Astrocyte (in vitro differentiated cells and primary cell): Measurements from ENCODE around the gene NPRL2. TPM values are rescaled to one million over a fixed set of nuclear protein-coding genes. Genes with fewer than 3 reads are reported as not detected.

Experiments
- DNase-seq: peaks from one replicate; pipeline ENCODE4 v3.0.0-alpha.2; 2010; ENCODE audit warnings: low read depth
- FAIRE-seq: peaks from 2 replicates; lab custom pipeline; 2011; peaks lifted over from hg19 to GRCh38; lab: Jason Lieb, UNC
- H2AFZ ChIP-seq: 2 replicates; pipeline ENCODE4 v1.6.0; 2012; ENCODE audit warnings: low read depth, low read length, inconsistent platforms
- H3K27ac ChIP-seq: 2 replicates; pipeline ENCODE4 v1.5.1; 2011; ENCODE audit warnings: low read depth, low read length, inconsistent platforms
- H3K27me3 ChIP-seq: 2 replicates; pipeline ENCODE4 v1.6.0; 2011; ENCODE audit warnings: low read length, inconsistent platforms; ENCODE audit not compliant: insufficient read depth
- H3K36me3 ChIP-seq: 2 replicates; pipeline ENCODE4 v1.5.1; 2011; ENCODE audit warnings: low read length, inconsistent platforms; ENCODE audit not compliant: insufficient read depth
- H3K4me1 ChIP-seq: 2 replicates; pipeline ENCODE4 v1.5.1; 2011; ENCODE audit warnings: low read length, inconsistent platforms; ENCODE audit not compliant: insufficient read depth
- H3K4me2 ChIP-seq: 2 replicates; pipeline ENCODE4 v1.6.0; 2012; ENCODE audit warnings: low read length, inconsistent platforms
- H3K4me3 ChIP-seq: 2 replicates; pipeline ENCODE4 v1.5.1; 2011; ENCODE audit warnings: low read depth, mild to moderate bottlenecking, low read length, inconsistent platforms; ENCODE audit not compliant: insufficient read depth
- H3K79me2 ChIP-seq: 2 replicates; pipeline ENCODE4 v1.6.0; 2012; ENCODE audit warnings: mild to moderate bottlenecking, low read length, inconsistent platforms; ENCODE audit not compliant: insufficient read depth
- H3K9ac ChIP-seq: 2 replicates; pipeline ENCODE4 v1.6.0; 2012; ENCODE audit warnings: mild to moderate bottlenecking, low read length, inconsistent platforms
- H3K9me3 ChIP-seq: 2 replicates; pipeline ENCODE4 v1.5.1; 2012; ENCODE audit warnings: low read depth, mild to moderate bottlenecking, low read length, inconsistent platforms; ENCODE audit not compliant: insufficient read depth
- H4K20me1 ChIP-seq: 2 replicates; pipeline ENCODE4 v1.6.0; 2012; ENCODE audit warnings: low read length, inconsistent platforms; ENCODE audit not compliant: insufficient read depth
- H3K27ac Mint-ChIP-seq: one replicate; pipeline ENCODE4 v1.8.0; 2021; ENCODE audit warnings: mild to moderate bottlenecking, mixed read lengths; ENCODE audit not compliant: unreplicated experiment
- H3K27me3 Mint-ChIP-seq: one replicate; pipeline ENCODE4 v1.8.0; 2021; ENCODE audit warnings: low read depth, mixed read lengths; ENCODE audit not compliant: unreplicated experiment
- H3K36me3 Mint-ChIP-seq: one replicate; pipeline ENCODE4 v1.8.0; 2021; ENCODE audit warnings: low read depth, mixed read lengths; ENCODE audit not compliant: unreplicated experiment
- H3K4me1 Mint-ChIP-seq: one replicate; pipeline ENCODE4 v1.8.0; 2021; ENCODE audit warnings: low read depth, mixed read lengths; ENCODE audit not compliant: unreplicated experiment
- H3K4me3 Mint-ChIP-seq: one replicate; pipeline ENCODE4 v1.8.0; 2021; ENCODE audit warnings: mild to moderate bottlenecking, moderate library complexity, mixed read lengths; ENCODE audit not compliant: unreplicated experiment
- H3K9me3 Mint-ChIP-seq: one replicate; pipeline ENCODE4 v1.8.0; 2021; ENCODE audit warnings: mild to moderate bottlenecking, mixed read lengths; ENCODE audit not compliant: unreplicated experiment
- EZH2 ChIP-seq: IDR thresholded peaks from 2 replicates; pipeline ENCODE4 v1.6.1; 2012; ENCODE audit warnings: mild to moderate bottlenecking, low read length, inconsistent platforms; ENCODE audit not compliant: insufficient read depth
- total RNA-seq: library from RNA; stranded (reverse); gene quantifications from 2 replicates; pipeline ENCODE4 v1.2.1, GENCODE V29; 2021
- TF ChIP-seq, protein P1 (sequence below): IDR thresholded peaks from 2 replicates; pipeline ENCODE4 v1.5.1; 2011; ENCODE audit warnings: low read depth, mild to moderate bottlenecking, inconsistent platforms, low read length, moderate library complexity; ENCODE audit not compliant: insufficient read depth

The NPRL2 gene
- total RNA-seq, 1 donor from 2014 or later, result 15.7 TPM

GRCh38 chr3:50378757-50379156 lies 28.2 kb upstream of the NPRL2 start:
- Mint-ChIP-seq H3K27ac (no peak overlapping the region), H3K27me3 (peaks cover 41% of the 10 kb centered on the region)

GRCh38 chr3:50378024-50378423 lies 27.4 kb upstream of the NPRL2 start:
- Histone ChIP-seq H3K9me3 (no peaks in the 10 kb centered on the region), H2AFZ (no peak overlapping the region), H3K4me3 (no peak overlapping the region), H3K4me1 (no peaks in the 10 kb centered on the region), H3K9ac (no peak overlapping the region), H3K4me2 (no peak overlapping the region), H3K36me3 (no peaks in the 10 kb centered on the region), H3K79me2 (no peaks in the 10 kb centered on the region), H3K27ac (no peak overlapping the region), H3K27me3 (peaks cover 2% of the 10 kb centered on the region), H4K20me1 (no peaks in the 10 kb centered on the region)
- FAIRE-seq (no peak), DNase-seq (no peak)
- Mint-ChIP-seq H3K4me1 (peaks cover 3% of the 10 kb centered on the region), H3K9me3 (no peaks in the 10 kb centered on the region), H3K36me3 (no peaks in the 10 kb centered on the region), H3K27me3 (peaks cover 38% of the 10 kb centered on the region), H3K4me3 (no peak overlapping the region), H3K27ac (no peak overlapping the region)
- no peak for TF ChIP-seq EZH2
- TF ChIP-seq, protein P1, sequence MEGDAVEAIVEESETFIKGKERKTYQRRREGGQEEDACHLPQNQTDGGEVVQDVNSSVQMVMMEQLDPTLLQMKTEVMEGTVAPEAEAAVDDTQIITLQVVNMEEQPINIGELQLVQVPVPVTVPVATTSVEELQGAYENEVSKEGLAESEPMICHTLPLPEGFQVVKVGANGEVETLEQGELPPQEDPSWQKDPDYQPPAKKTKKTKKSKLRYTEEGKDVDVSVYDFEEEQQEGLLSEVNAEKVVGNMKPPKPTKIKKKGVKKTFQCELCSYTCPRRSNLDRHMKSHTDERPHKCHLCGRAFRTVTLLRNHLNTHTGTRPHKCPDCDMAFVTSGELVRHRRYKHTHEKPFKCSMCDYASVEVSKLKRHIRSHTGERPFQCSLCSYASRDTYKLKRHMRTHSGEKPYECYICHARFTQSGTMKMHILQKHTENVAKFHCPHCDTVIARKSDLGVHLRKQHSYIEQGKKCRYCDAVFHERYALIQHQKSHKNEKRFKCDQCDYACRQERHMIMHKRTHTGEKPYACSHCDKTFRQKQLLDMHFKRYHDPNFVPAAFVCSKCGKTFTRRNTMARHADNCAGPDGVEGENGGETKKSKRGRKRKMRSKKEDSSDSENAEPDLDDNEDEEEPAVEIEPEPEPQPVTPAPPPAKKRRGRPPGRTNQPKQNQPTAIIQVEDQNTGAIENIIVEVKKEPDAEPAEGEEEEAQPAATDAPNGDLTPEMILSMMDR, result no peak

More at GRCh38 chr3:50378757-50379156, 28.2 kb upstream of the NPRL2 start:
- H2AFZ ChIP-seq, result no peak overlapping the region
- H3K27ac ChIP-seq, result no peak overlapping the region
- no peaks in the 10 kb centered on the region for H3K9me3 Mint-ChIP-seq
- H3K27me3 ChIP-seq, result peaks cover 2% of the 10 kb centered on the region
- H3K79me2 ChIP-seq, result no peaks in the 10 kb centered on the region
- TF ChIP-seq EZH2, result no peak
- no peaks in the 10 kb centered on the region for H4K20me1 ChIP-seq
- H3K4me1 ChIP-seq, result no peaks in the 10 kb centered on the region
- no peak overlapping the region for H3K9ac ChIP-seq
- no peaks in the 10 kb centered on the region for H3K4me1 Mint-ChIP-seq
- DNase-seq, result no peak
- H3K36me3 Mint-ChIP-seq, result no peaks in the 10 kb centered on the region
- no peak for FAIRE-seq
- no peaks in the 10 kb centered on the region for H3K36me3 ChIP-seq
- H3K4me2 ChIP-seq, result no peak overlapping the region
- H3K4me3 Mint-ChIP-seq, result no peak overlapping the region
- H3K9me3 ChIP-seq, result no peaks in the 10 kb centered on the region
- no peak overlapping the region for H3K4me3 ChIP-seq

- Mint-ChIP-seq H3K27ac (no peak overlapping the region), H3K4me1 (peaks cover 8% of the 10 kb centered on the region), H3K36me3 (no peaks in the 10 kb centered on the region), H3K27me3 (peaks cover 25% of the 10 kb centered on the region), H3K4me3 (no peak overlapping the region), H3K9me3 (no peaks in the 10 kb centered on the region)
- Histone ChIP-seq H3K9me3 (no peaks in the 10 kb centered on the region), H3K4me1 (no peaks in the 10 kb centered on the region), H3K27me3 (peaks cover 4% of the 10 kb centered on the region), H3K4me2 (no peak overlapping the region), H4K20me1 (no peaks in the 10 kb centered on the region), H3K4me3 (no peak overlapping the region), H3K79me2 (no peaks in the 10 kb centered on the region), H3K9ac (no peak overlapping the region), H3K36me3 (no peaks in the 10 kb centered on the region), H3K27ac (no peak overlapping the region), H2AFZ (no peak overlapping the region)
- DNase-seq, result no peak
- FAIRE-seq, result no peak
- TF ChIP-seq EZH2, result no peak
- TF ChIP-seq, protein P1, result no peak
These were observed 24.8 kb upstream of the NPRL2 start for GRCh38 chr3:50375258-50375931.
